Hepatocyte (in vitro differentiated cells): ENCODE results near the gene RB1. TPM values are rescaled to one million over a fixed set of nuclear protein-coding genes. Genes with fewer than 3 reads are reported as not detected.

Experiments
- DNase-seq: peaks from one replicate; pipeline ENCODE4 v3.0.0-alpha.2; 2016; ENCODE audit warnings: low spot score
- H2AFZ ChIP-seq: fragments of 200-600 bp; sonication (generic); 2 replicates; pipeline ENCODE4 v1.6.0; 2016; ENCODE audit warnings: antibody characterized with exemption, mild to moderate bottlenecking
- H3K27ac ChIP-seq: fragments of 200-600 bp; sonication (generic); 2 replicates; pipeline ENCODE4 v1.5.1; 2016; ENCODE audit warnings: mild to moderate bottlenecking
- H3K27me3 ChIP-seq: fragments of 200-600 bp; sonication (generic); 2 replicates; pipeline ENCODE4 v1.6.1; 2016
- H3K36me3 ChIP-seq: fragments of 200-600 bp; sonication (generic); replicated peaks from 2 replicates; pipeline ENCODE4 v1.5.1; 2016; ENCODE audit warnings: low read depth; ENCODE audit not compliant: insufficient read depth
- H3K4me1 ChIP-seq: fragments of 200-600 bp; sonication (generic); 2 replicates; pipeline ENCODE4 v1.5.1; 2016; ENCODE audit warnings: mild to moderate bottlenecking, moderate library complexity; ENCODE audit not compliant: insufficient read depth
- H3K4me2 ChIP-seq: fragments of 200-600 bp; sonication (generic); 2 replicates; pipeline ENCODE4 v1.6.0; 2016
- H3K4me3 ChIP-seq: fragments of 200-600 bp; sonication (generic); 2 replicates; pipeline ENCODE4 v1.5.1; 2016; ENCODE audit warnings: mild to moderate bottlenecking
- H3K79me2 ChIP-seq: fragments of 200-600 bp; sonication (generic); 2 replicates; pipeline ENCODE4 v1.6.0; 2017; ENCODE audit warnings: mild to moderate bottlenecking
- H3K9me2 ChIP-seq: fragments of 200-600 bp; sonication (generic); replicated peaks from 2 replicates; pipeline ENCODE4 v1.6.0; 2017; ENCODE audit warnings: mild to moderate bottlenecking; ENCODE audit not compliant: insufficient read depth
- H3K9me3 ChIP-seq: fragments of 200-600 bp; sonication (generic); 2 replicates; pipeline ENCODE4 v1.5.1; 2016; ENCODE audit warnings: low read depth, mild to moderate bottlenecking
- H4K20me1 ChIP-seq: fragments of 200-600 bp; sonication (generic); 2 replicates; pipeline ENCODE4 v1.6.0; 2016; ENCODE audit warnings: mild to moderate bottlenecking; ENCODE audit not compliant: insufficient read depth, poor library complexity, severe bottlenecking
- EZH2 ChIP-seq: fragments of 200-600 bp; sonication (generic); IDR thresholded peaks from 2 replicates; pipeline ENCODE4 v1.6.1; 2016; ENCODE audit warnings: antibody characterized with exemption, mild to moderate bottlenecking, borderline replicate concordance
- EZH2phosphoT487 ChIP-seq: fragments of 200-600 bp; sonication (generic); IDR thresholded peaks from one replicate; pipeline ENCODE4 v1.6.1; 2018; ENCODE audit warnings: antibody characterized with exemption, mild to moderate bottlenecking, low read depth, moderate library complexity; ENCODE audit not compliant: unreplicated experiment, severe bottlenecking
- WGBS: methylation state at CpG from one replicate; pipeline ENCODE4 v1.1.6; 2016; ENCODE audit warnings: low lambda C conversion rate; ENCODE audit errors: missing lambda C conversion rate; 5-methylcytosine and 5-hydroxymethylcytosine counted together
- polyA plus RNA-seq: library from polyadenylated mRNA; unstranded; fragments of >200 nt; fragmentation: Nextera tagmentation; extraction: Ambion mirVana; gene quantifications from 2 replicates; pipeline ENCODE4 v1.2.1, GENCODE V29; 2016
- total RNA-seq: library from RNA; depleted of rRNA; stranded (reverse); fragments of >200 nt; gene quantifications from 2 replicates; pipeline ENCODE4 v1.2.3, GENCODE V29; 2014
- TF ChIP-seq, protein P1 (sequence below): fragments of 200-600 bp; sonication (generic); IDR thresholded peaks from 2 replicates; pipeline ENCODE4 v1.5.1; 2016; ENCODE audit warnings: antibody characterized with exemption, mild to moderate bottlenecking; ENCODE audit not compliant: poor library complexity

RB1 gene
- total and polyA plus RNA-seq, 2 experiments from 2014 or later: 17.5 to 45.1 TPM

- no peaks in the 10 kb centered on the region for H3K9me3 ChIP-seq
- WGBS: 96% methylated on average over 1 of the region's 1 CpG
- H3K9me2 ChIP-seq: no peaks in the 10 kb centered on the region
- no peak for DNase-seq
- H3K4me2 ChIP-seq: peak overlapping the region; percentile 55
- no peaks in the 10 kb centered on the region for H3K4me1 ChIP-seq
- H3K36me3 ChIP-seq: no peaks in the 10 kb centered on the region
- H3K79me2 ChIP-seq: no peaks in the 10 kb centered on the region
- no peak overlapping the region for H3K4me3 ChIP-seq
- peak overlapping the region; percentile 28 for H3K27ac ChIP-seq
- H4K20me1 ChIP-seq: no peaks in the 10 kb centered on the region
- H2AFZ ChIP-seq: peak overlapping the region; percentile 27
- TF ChIP-seq EZH2 (no peak), EZH2phosphoT487 (no peak)
- TF ChIP-seq, protein P1, sequence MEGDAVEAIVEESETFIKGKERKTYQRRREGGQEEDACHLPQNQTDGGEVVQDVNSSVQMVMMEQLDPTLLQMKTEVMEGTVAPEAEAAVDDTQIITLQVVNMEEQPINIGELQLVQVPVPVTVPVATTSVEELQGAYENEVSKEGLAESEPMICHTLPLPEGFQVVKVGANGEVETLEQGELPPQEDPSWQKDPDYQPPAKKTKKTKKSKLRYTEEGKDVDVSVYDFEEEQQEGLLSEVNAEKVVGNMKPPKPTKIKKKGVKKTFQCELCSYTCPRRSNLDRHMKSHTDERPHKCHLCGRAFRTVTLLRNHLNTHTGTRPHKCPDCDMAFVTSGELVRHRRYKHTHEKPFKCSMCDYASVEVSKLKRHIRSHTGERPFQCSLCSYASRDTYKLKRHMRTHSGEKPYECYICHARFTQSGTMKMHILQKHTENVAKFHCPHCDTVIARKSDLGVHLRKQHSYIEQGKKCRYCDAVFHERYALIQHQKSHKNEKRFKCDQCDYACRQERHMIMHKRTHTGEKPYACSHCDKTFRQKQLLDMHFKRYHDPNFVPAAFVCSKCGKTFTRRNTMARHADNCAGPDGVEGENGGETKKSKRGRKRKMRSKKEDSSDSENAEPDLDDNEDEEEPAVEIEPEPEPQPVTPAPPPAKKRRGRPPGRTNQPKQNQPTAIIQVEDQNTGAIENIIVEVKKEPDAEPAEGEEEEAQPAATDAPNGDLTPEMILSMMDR: no peak
- no peaks in the 10 kb centered on the region for H3K27me3 ChIP-seq
Observed at GRCh38 chr13:48492096-48492440, 188.5 kb downstream of the RB1 start.

- Histone ChIP-seq H4K20me1 (no peaks in the 10 kb centered on the region), H3K9me3 (no peaks in the 10 kb centered on the region), H3K4me1 (no peaks in the 10 kb centered on the region), H3K27me3 (no peaks in the 10 kb centered on the region), H3K79me2 (no peaks in the 10 kb centered on the region), H3K9me2 (no peaks in the 10 kb centered on the region), H2AFZ (peak overlapping the region; percentile 27), H3K36me3 (no peaks in the 10 kb centered on the region), H3K4me2 (peak overlapping the region; percentile 55), H3K27ac (peak overlapping the region; percentile 28), H3K4me3 (no peak overlapping the region)
- peak; percentile 27 for DNase-seq
- WGBS: 78% methylated on average over 16 of the region's 16 CpGs
- TF ChIP-seq, protein P1: no peak
- TF ChIP-seq EZH2phosphoT487 (no peak), EZH2 (no peak)
Observed at GRCh38 chr13:48492470-48493065, 189.0 kb downstream of the RB1 start.

DNA sequence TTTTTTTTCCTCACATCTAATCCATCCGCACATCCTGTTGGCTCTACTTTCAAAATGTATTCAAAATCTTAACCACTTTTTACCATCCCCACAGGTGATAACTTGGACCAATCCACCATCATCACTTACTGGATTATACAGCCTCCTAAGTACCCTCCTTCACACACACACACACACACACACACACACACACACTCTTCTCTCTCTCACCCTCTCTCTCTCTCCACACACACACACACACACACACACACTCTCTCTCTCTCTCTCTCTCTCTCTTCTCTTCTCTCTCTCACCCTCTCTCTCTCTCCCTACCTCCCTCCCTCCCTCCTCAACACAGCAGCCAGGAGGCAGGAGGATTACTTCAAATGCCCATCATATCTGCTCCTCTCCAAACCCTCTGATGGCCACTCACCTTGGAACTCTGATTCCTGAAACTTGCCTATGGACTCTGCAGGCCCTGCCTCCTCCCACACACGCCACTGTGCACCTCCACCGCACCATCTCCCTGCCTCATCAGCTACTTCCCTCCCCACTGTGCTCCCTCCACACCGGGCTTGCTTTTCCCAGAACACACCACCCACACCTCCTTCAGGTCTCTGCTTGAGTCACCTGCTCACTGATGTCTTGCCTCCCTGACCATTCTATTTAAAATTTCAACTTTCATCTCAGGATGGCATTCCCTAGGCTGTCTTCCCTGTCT lies 189.7 kb downstream of the RB1 start:
- Histone ChIP-seq H3K36me3 (no peaks in the 10 kb centered on the region), H4K20me1 (no peaks in the 10 kb centered on the region), H3K79me2 (no peaks in the 10 kb centered on the region), H3K9me2 (no peaks in the 10 kb centered on the region), H3K4me1 (no peaks in the 10 kb centered on the region), H3K9me3 (no peaks in the 10 kb centered on the region), H3K27ac (peak overlapping the region; percentile 59), H3K4me3 (no peak overlapping the region), H3K4me2 (no peak overlapping the region), H2AFZ (no peak overlapping the region), H3K27me3 (no peaks in the 10 kb centered on the region)
- no peak for DNase-seq
- TF ChIP-seq, protein P1: no peak
- TF ChIP-seq EZH2 (no peak), EZH2phosphoT487 (no peak)
- 92% methylated on average over 4 of the region's 4 CpGs for WGBS
